GM12874 (cell line): ENCODE results near the gene HBP1.

ENCODE experiments used
- CTCF ChIP-seq: IDR thresholded peaks from 2 replicates; pipeline ENCODE4 v1.5.1; 2011; ENCODE audit warnings: low read depth, mild to moderate bottlenecking, control low read depth, low read length, moderate library complexity; ENCODE audit not compliant: insufficient read depth

Gene HBP1

GRCh38 chr7:107169120-107170050 lies 582 bp downstream of the HBP1 start:
- TF ChIP-seq CTCF, result no peak

- TF ChIP-seq CTCF, result no peak
These were observed 1.5 kb downstream of the HBP1 start for GRCh38 chr7:107170051-107170915.

GRCh38 chr7:107171496-107171895 lies 2.7 kb downstream of the HBP1 start:
- TF ChIP-seq CTCF, result no peak

GRCh38 chr7:107172276-107173032 lies 3.7 kb downstream of the HBP1 start:
- no peak for TF ChIP-seq CTCF

GRCh38 chr7:107173191-107173590 lies 4.4 kb downstream of the HBP1 start:
- no peak for TF ChIP-seq CTCF

- TF ChIP-seq CTCF, result no peak
These were observed 5.0 kb downstream of the HBP1 start for GRCh38 chr7:107173691-107174406.
